GM10266 (cell line): ENCODE measurements around the gene DPP6.

Source experiments
- DNase-seq: peaks from one replicate; pipeline ENCODE4 v3.0.0; 2012; ENCODE audit errors: extremely low spot score
- TF ChIP-seq, protein P1 (sequence below): IDR thresholded peaks from 2 replicates; pipeline ENCODE4 v1.5.1; 2012; ENCODE audit warnings: mild to moderate bottlenecking, low read depth; ENCODE audit not compliant: control insufficient read depth, insufficient read depth; ENCODE audit errors: missing control alignments

The DPP6 gene

DNA sequence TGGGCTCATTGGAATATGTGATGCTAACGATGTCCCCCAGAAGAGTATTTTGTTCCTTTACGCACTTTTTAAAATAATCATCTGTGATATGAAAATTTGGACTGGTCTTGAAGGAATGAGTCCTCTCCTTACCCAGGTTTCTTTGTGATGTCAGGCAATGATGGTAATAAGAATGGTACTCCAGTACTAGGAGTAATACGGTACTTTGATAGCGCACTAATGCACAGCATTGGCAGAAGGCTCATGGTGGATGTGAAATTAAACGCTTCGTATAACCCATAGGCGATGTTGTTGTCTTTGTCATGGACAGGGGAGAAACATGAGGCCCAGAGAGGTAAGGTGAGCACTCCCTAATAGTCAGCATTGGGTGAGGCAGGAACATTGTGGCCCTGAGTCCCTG, 125.4 kb downstream of the DPP6 start:
- TF ChIP-seq, protein P1, sequence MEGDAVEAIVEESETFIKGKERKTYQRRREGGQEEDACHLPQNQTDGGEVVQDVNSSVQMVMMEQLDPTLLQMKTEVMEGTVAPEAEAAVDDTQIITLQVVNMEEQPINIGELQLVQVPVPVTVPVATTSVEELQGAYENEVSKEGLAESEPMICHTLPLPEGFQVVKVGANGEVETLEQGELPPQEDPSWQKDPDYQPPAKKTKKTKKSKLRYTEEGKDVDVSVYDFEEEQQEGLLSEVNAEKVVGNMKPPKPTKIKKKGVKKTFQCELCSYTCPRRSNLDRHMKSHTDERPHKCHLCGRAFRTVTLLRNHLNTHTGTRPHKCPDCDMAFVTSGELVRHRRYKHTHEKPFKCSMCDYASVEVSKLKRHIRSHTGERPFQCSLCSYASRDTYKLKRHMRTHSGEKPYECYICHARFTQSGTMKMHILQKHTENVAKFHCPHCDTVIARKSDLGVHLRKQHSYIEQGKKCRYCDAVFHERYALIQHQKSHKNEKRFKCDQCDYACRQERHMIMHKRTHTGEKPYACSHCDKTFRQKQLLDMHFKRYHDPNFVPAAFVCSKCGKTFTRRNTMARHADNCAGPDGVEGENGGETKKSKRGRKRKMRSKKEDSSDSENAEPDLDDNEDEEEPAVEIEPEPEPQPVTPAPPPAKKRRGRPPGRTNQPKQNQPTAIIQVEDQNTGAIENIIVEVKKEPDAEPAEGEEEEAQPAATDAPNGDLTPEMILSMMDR = no peak
- DNase-seq = no peak

- DNase-seq = no peak
Observed at GRCh38 chr7:154178895-154179294, 126.7 kb downstream of the DPP6 start.

DNA sequence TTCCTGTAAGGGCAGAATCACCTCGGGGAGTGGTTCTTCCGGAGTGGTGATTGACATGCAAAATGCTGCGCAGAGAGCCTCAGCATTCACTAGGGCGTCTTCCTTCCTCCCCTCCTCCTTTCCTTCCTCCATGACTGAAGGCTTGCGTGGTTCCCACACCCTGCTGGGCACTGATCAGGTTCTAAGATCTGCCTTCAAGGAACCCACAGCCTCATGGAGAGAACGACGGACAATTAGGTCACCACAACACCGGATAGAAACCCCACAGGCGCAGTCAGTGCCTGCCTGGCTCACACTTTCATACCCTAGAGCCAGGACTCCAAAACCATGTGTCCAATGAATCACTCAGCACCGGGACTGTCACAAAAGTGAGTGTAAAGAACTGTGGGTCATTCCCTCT, 131.3 kb downstream of the DPP6 start:
- TF ChIP-seq, protein P1 = no peak
- DNase-seq = no peak

More at GRCh38 chr7:154178895-154179294, 126.7 kb downstream of the DPP6 start:
- TF ChIP-seq, protein P1 = no peak

DNA sequence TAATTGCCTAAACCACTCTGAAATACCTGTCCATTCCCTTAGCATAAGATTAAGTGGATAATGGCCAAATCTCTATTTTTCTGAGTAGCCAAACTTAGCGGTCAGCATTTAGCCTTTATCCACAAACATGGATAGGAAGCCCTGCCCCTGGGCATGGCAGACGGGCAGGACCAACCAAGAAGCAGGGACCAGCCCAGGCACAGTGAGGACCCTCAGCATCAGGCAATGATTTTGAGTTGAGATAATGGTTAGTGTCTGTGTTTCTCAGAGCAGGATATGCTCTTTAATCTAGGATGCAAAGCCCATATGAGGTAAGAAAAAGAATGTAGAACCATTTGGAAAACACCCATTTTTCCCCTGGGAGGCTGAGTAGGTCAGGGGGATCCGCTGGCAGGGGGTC, 131.7 kb downstream of the DPP6 start:
- TF ChIP-seq, protein P1 = no peak
- DNase-seq = no peak

DNA sequence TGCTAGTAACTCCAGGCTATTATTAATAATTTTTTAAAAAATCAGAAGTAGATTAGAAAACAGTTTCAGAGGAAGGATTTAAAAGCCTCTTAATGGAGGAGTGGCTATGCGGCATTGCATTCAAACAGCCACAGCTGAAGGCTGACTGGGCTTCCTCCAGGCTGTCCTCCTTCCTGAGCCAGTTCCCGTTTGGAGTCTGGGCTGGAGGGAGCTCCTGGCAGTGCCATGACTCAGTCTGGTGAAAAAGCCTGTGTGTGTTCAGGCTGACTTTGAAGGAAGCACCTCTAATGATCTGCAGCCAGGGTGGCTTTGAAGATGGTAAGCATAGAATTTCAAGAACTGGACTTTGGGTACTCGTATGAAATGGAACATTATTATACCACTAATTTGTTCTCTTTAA, 134.6 kb downstream of the DPP6 start:
- TF ChIP-seq, protein P1 = no peak
- DNase-seq = no peak

DNA sequence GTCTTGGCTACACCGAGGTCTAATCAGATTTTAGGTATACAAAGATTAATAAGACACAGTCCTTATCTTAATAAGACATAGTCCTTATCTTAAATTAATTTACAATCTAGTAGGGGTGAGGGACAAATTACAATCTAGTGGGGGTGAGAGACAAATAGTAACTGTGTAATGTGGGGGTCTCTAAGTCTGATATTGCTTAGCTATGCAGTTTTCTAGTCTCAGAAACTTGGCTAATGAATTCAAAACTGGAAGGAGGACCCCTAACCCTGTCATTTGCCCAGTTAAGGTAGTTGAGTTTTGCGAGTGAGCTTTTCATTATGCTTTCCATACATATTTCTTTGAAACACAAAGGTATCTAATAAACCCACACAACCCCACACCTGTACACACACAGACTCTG, 136.1 kb downstream of the DPP6 start:
- TF ChIP-seq, protein P1 = no peak
- no peak for DNase-seq

DNA sequence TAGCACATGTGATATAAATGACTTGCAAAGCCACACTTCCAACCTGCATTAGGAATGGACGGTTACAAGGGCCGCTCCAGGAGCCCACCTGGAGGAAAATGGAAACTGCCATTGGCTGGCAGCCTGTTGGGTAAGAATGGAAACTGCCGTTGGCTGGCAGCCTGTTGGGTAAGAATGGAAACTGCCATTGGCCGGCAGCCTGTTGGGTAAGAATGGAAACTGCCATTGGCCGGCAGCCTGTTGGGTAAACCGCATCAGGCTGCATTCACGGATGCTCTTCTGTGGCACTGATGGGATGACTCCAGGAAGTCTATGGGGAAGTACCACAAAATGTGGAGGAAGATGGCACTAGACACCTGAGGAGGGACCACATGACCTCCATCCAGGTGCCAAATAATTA, 143.1 kb downstream of the DPP6 start:
- TF ChIP-seq, protein P1 = no peak
- DNase-seq = no peak

GRCh38 chr7:154198481-154198880, 146.3 kb downstream of the DPP6 start:
- DNase-seq = no peak
- TF ChIP-seq, protein P1 = no peak
